DMS53 treated with DMSO at 0.1 percent for 48 hours (cell line): ENCODE results near the gene ERBB4.

Experiments used
- DNase-seq: peaks from one replicate; lab custom pipeline; 2025; ENCODE audit not compliant: unreplicated experiment; lab: John Stamatoyannopoulos, UW

Gene ERBB4

GRCh38 chr2:211941216-211941747 is 597.3 kb downstream of the ERBB4 start:
- no peak for DNase-seq

- no peak for DNase-seq
Measured at GRCh38 chr2:211939177-211939576, 599.4 kb downstream of the ERBB4 start.

- no peak for DNase-seq
Measured at GRCh38 chr2:211934811-211935210, 603.8 kb downstream of the ERBB4 start.

GRCh38 chr2:211931314-211931713 is 607.3 kb downstream of the ERBB4 start:
- DNase-seq = no peak

- DNase-seq = peak; percentile 32
Measured at GRCh38 chr2:211930331-211930730, 608.3 kb downstream of the ERBB4 start.

- no peak for DNase-seq
Measured at GRCh38 chr2:211928201-211928600, 610.4 kb downstream of the ERBB4 start.

- no peak for DNase-seq
Measured at GRCh38 chr2:211923019-211923418, 615.6 kb downstream of the ERBB4 start.

GRCh38 chr2:211903961-211904360 is 634.6 kb downstream of the ERBB4 start:
- DNase-seq = no peak

- DNase-seq = no peak
Measured at GRCh38 chr2:211901226-211901846, 637.3 kb downstream of the ERBB4 start.

- DNase-seq = no peak
Measured at GRCh38 chr2:211900518-211900917, 638.1 kb downstream of the ERBB4 start.

GRCh38 chr2:211900000-211900399 is 638.6 kb downstream of the ERBB4 start:
- no peak for DNase-seq

- no peak for DNase-seq
Measured at GRCh38 chr2:211898702-211899101, 639.9 kb downstream of the ERBB4 start.

- DNase-seq = no peak
Measured at GRCh38 chr2:211881449-211881848, 657.2 kb downstream of the ERBB4 start.

GRCh38 chr2:211879323-211879722 is 659.3 kb downstream of the ERBB4 start:
- no peak for DNase-seq

- no peak for DNase-seq
Measured at GRCh38 chr2:211877061-211877460, 661.5 kb downstream of the ERBB4 start.

- no peak for DNase-seq
Measured at GRCh38 chr2:211875488-211875887, 663.1 kb downstream of the ERBB4 start.

GRCh38 chr2:211868996-211869533 is 669.5 kb downstream of the ERBB4 start:
- no peak for DNase-seq

GRCh38 chr2:211867845-211868451 is 670.7 kb downstream of the ERBB4 start:
- DNase-seq = peak; percentile 24

- no peak for DNase-seq
Measured at GRCh38 chr2:211864328-211864727, 674.3 kb downstream of the ERBB4 start.

GRCh38 chr2:211860224-211860623 is 678.4 kb downstream of the ERBB4 start:
- DNase-seq = no peak

- no peak for DNase-seq
Measured at GRCh38 chr2:211854832-211855231, 683.8 kb downstream of the ERBB4 start.

- DNase-seq = no peak
Measured at GRCh38 chr2:211846714-211847113, 691.9 kb downstream of the ERBB4 start.

- DNase-seq = no peak
Measured at GRCh38 chr2:211846036-211846400, 692.6 kb downstream of the ERBB4 start.
